ENCODE measurements around the gene ABI1. TPM values are rescaled to one million over a fixed set of nuclear protein-coding genes. Genes with fewer than 3 reads are reported as not detected.

ABI1 gene
- total RNA-seq, 1 donor from 2014 or later: 67.5 TPM

DNA sequence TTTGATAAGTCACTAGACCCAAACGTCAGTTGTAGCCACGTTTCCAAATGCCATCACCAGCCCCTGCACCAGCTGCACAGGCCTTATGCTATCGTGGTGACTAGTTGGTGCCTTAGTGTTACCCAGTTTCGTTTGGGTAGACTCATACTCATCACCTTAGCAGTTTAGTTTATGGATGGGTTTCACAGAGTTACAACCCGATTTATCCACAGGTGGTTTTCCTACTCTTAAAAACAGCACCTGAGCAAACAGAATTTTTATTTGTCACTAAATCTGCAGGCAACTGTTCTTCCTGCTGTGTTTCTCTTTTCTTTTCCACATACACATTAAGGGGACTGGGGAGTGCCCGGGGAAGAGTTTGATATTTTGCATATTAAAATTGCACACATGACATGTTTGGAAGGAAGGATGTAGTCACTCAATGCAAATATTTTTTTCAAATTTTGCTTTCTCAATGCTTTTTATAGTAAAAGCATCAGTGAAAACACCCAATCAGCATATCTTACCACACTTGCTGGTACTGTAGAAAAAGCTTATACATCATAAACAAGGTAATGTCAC is 121.6 kb downstream of the ABI1 start:
- Mint-ChIP-seq H3K9me3 (ENCODE audit: unreplicated experiment) (no peaks in the 10 kb centered on the region), H3K36me3 (ENCODE audit: low read depth, unreplicated experiment) (peaks cover 8% of the 10 kb centered on the region), H3K4me1 (ENCODE audit: unreplicated experiment) (peaks cover 5% of the 10 kb centered on the region), H3K4me3 (ENCODE audit: unreplicated experiment) (no peak overlapping the region), H3K27me3 (ENCODE audit: unreplicated experiment) (no peaks in the 10 kb centered on the region), H3K27ac (ENCODE audit: unreplicated experiment) (no peak overlapping the region)
- TF ChIP-seq CTCF (IDR thresholded peaks at IDR 0.05; ENCODE audit: unreplicated experiment): no peak
- no peak for DNase-seq (ENCODE audit: low spot score)

GRCh38 chr10:26738301-26738911 is 122.4 kb downstream of the ABI1 start:
- Mint-ChIP-seq H3K36me3 (ENCODE audit: low read depth, unreplicated experiment) (peaks cover 6% of the 10 kb centered on the region), H3K9me3 (ENCODE audit: unreplicated experiment) (no peaks in the 10 kb centered on the region), H3K27ac (ENCODE audit: unreplicated experiment) (no peak overlapping the region), H3K4me1 (ENCODE audit: unreplicated experiment) (no peaks in the 10 kb centered on the region), H3K27me3 (ENCODE audit: unreplicated experiment) (no peaks in the 10 kb centered on the region), H3K4me3 (ENCODE audit: unreplicated experiment) (no peak overlapping the region)
- no peak for DNase-seq (ENCODE audit: low spot score)
- TF ChIP-seq CTCF (IDR thresholded peaks at IDR 0.05; ENCODE audit: unreplicated experiment): no peak

DNA sequence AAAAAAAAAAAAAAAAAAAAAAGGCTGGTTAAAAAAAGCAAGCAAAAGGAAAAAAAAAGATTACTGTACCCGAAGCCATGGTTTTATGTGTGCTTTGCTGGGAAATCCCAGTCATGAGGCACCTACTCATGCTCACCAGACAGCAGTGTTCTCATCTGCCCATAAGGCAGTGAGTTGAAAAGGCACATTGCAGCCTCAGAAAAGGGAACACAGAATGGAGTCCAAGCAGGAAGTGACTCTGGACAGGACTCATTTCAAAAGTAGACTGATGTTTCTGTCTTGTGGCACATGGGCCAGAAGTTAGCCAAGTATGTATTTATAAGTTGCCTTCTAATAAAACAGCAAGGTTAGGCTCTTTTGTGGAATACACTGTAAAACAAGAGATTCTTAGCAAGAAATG is 123.0 kb downstream of the ABI1 start:
- H3K9me3 Mint-ChIP-seq (ENCODE audit: unreplicated experiment): no peaks in the 10 kb centered on the region

GRCh38 chr10:26735435-26735834 is 125.3 kb downstream of the ABI1 start:
- no peaks in the 10 kb centered on the region for H3K27me3 Mint-ChIP-seq (ENCODE audit: unreplicated experiment)
- H3K4me1 Mint-ChIP-seq (ENCODE audit: unreplicated experiment): no peaks in the 10 kb centered on the region
- no peak for TF ChIP-seq CTCF (IDR thresholded peaks at IDR 0.05; ENCODE audit: unreplicated experiment)
- no peak for DNase-seq (ENCODE audit: low spot score)
- no peaks in the 10 kb centered on the region for H3K9me3 Mint-ChIP-seq (ENCODE audit: unreplicated experiment)
- H3K27ac Mint-ChIP-seq (ENCODE audit: unreplicated experiment): no peak overlapping the region
- peaks cover 8% of the 10 kb centered on the region for H3K36me3 Mint-ChIP-seq (ENCODE audit: low read depth, unreplicated experiment)
- H3K4me3 Mint-ChIP-seq (ENCODE audit: unreplicated experiment): no peak overlapping the region

More for the DNA sequence above, 123.0 kb downstream of the ABI1 start:
- no peak for TF ChIP-seq CTCF (IDR thresholded peaks at IDR 0.05; ENCODE audit: unreplicated experiment)
- Mint-ChIP-seq H3K4me1 (ENCODE audit: unreplicated experiment) (no peaks in the 10 kb centered on the region), H3K27ac (ENCODE audit: unreplicated experiment) (no peak overlapping the region), H3K4me3 (ENCODE audit: unreplicated experiment) (no peak overlapping the region), H3K36me3 (ENCODE audit: low read depth, unreplicated experiment) (peaks cover 9% of the 10 kb centered on the region), H3K27me3 (ENCODE audit: unreplicated experiment) (no peaks in the 10 kb centered on the region)
- no peak for DNase-seq (ENCODE audit: low spot score)

GRCh38 chr10:26733750-26734568 is 126.8 kb downstream of the ABI1 start:
- no peaks in the 10 kb centered on the region for H3K9me3 Mint-ChIP-seq (ENCODE audit: unreplicated experiment)
- no peak for TF ChIP-seq CTCF (IDR thresholded peaks at IDR 0.05; ENCODE audit: unreplicated experiment)
- no peaks in the 10 kb centered on the region for H3K4me1 Mint-ChIP-seq (ENCODE audit: unreplicated experiment)
- no peak overlapping the region for H3K4me3 Mint-ChIP-seq (ENCODE audit: unreplicated experiment)
- no peak for DNase-seq (ENCODE audit: low spot score)
- H3K27me3 Mint-ChIP-seq (ENCODE audit: unreplicated experiment): no peaks in the 10 kb centered on the region
- peaks cover 8% of the 10 kb centered on the region for H3K36me3 Mint-ChIP-seq (ENCODE audit: low read depth, unreplicated experiment)
- H3K27ac Mint-ChIP-seq (ENCODE audit: unreplicated experiment): no peak overlapping the region
